ENCODE data around the gene SPCS2. TPM values are rescaled to one million over a fixed set of nuclear protein-coding genes. Genes with fewer than 3 reads are reported as not detected.

SPCS2 gene
- polyA plus RNA-seq, 2 of the 4 experiments (the other 2 are of a cell fraction) = 233 to 391 TPM

DNA sequence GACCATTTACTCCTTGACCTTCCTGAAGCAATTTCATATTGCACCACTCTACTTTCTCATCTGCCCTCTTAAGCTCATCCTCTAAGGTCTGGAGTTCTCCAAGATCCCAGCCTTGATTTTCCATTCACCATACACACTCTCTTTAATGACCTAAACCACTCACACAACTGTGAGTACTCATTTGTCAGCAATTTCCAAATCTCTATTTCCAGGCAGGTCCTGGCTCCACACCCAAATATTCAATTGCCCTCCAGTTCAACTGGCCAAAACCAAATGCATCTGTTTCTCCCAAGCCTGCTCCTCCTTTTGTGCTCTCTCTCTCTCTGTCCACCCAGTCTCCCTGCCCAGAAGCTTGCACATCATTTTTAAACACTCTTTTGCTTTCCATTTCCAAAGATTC lies 79.3 kb downstream of the SPCS2 start:
- FAIRE-seq (no peak), ATAC-seq (no peak), DNase-seq (ENCODE audit: low read depth in 1 of 2, low spot score in 1 of 2) (no peak)
- no peak overlapping the region for H3K4me2 ChIP-seq
- H3K4me3 ChIP-seq = no peak overlapping the region
- H3K27ac ChIP-seq = no peak overlapping the region
- TF ChIP-seq FOSB (CRISPR knock-in tag; IDR thresholded peaks at IDR 0.05) (no peak), EHMT2 (IDR thresholded peaks at IDR 0.05; ENCODE audit: low read depth) (no peak), MAZ (IDR thresholded peaks at IDR 0.05; ENCODE audit: borderline replicate concordance, low read depth, low read length) (no peak), TP53 (CRISPR knock-in tag; IDR thresholded peaks at IDR 0.05) (no peak), EHF (CRISPR knock-in tag; IDR thresholded peaks at IDR 0.05) (no peak), FOXS1 (CRISPR knock-in tag; IDR thresholded peaks at IDR 0.05) (no peak), RCOR1 (IDR thresholded peaks at IDR 0.05; ENCODE audit: low read depth, low read length) (no peak), ZC3H11A (IDR thresholded peaks at IDR 0.05) (no peak), ZNF302 (CRISPR knock-in tag; IDR thresholded peaks at IDR 0.05) (no peak)
- TF ChIP-seq, protein P1, sequence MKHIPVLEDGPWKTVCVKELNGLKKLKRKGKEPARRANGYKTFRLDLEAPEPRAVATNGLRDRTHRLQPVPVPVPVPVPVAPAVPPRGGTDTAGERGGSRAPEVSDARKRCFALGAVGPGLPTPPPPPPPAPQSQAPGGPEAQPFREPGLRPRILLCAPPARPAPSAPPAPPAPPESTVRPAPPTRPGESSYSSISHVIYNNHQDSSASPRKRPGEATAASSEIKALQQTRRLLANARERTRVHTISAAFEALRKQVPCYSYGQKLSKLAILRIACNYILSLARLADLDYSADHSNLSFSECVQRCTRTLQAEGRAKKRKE (CRISPR knock-in tag; IDR thresholded peaks at IDR 0.05; ENCODE audit: low read depth) = no peak
- POLR2A ChIA-PET = no interaction called here
- peaks cover 9% of the 10 kb centered on the region; the same call in 1 of the 3 replicates for H3K4me1 ChIP-seq
- no peaks in the 10 kb centered on the region for H3K9me3 ChIP-seq
- CTCF ChIA-PET = interaction anchor here (0.8 to 10.4 kb wide), 6 partner anchors 10 to 216 kb away, joined by 3 to 355 read pairs (median 6); partner anchors contain the start of gene TPBGL

Small RNA genes within 50 kb of the gene (small RNA-seq; reads per million reads assigned to genes)
- 0 reads per million in 6 experiments for gene RNU6-216P

Other genes with a start within 250 kb of the SPCS2 start
- gene CHRDL2, start 217.8 kb upstream of the SPCS2 start, polyA plus RNA-seq (2011; rRNA removed) = 1.8 and 2.3 TPM in 2 replicates
- 2.6 to 5.8 TPM (median 5.4 TPM) in 3 replicates for gene CHRDL2, start 217.8 kb upstream of the SPCS2 start, polyA plus RNA-seq (2017; fragmentation: RNase III; extraction: RNeasy Plus Mini Kit Qiagen cat#74134 plus additional on column Dnase treatment)
- gene RNF169, start 200.4 kb upstream of the SPCS2 start, polyA plus RNA-seq (2011; rRNA removed) = 10.7 and 11.1 TPM in 2 replicates
- 5.8 to 6.3 TPM (median 6.2 TPM) in 3 replicates for gene RNF169, start 200.4 kb upstream of the SPCS2 start, polyA plus RNA-seq (2017; fragmentation: RNase III; extraction: RNeasy Plus Mini Kit Qiagen cat#74134 plus additional on column Dnase treatment)
- 10.6 and 12.7 TPM in 2 replicates for gene XRRA1, start 175 bp upstream of the SPCS2 start, polyA plus RNA-seq (2011; rRNA removed)
- gene XRRA1, start 175 bp upstream of the SPCS2 start, polyA plus RNA-seq (2017; fragmentation: RNase III; extraction: RNeasy Plus Mini Kit Qiagen cat#74134 plus additional on column Dnase treatment) = 5.1 to 6.6 TPM (median 6.1 TPM) in 3 replicates
- 5.5 and 6.2 TPM in 2 replicates for gene NEU3, start 39.7 kb downstream of the SPCS2 start, polyA plus RNA-seq (2011; rRNA removed)
- 3.5 to 4.4 TPM (median 4.0 TPM) in 3 replicates for gene NEU3, start 39.7 kb downstream of the SPCS2 start, polyA plus RNA-seq (2017; fragmentation: RNase III; extraction: RNeasy Plus Mini Kit Qiagen cat#74134 plus additional on column Dnase treatment)
- gene OR2AT4, start 147.6 kb downstream of the SPCS2 start, polyA plus RNA-seq (2011; rRNA removed) = 0.01 TPM in 1 of 2 replicates, not detected in the other
- not detected in 3 replicates for gene OR2AT4, start 147.6 kb downstream of the SPCS2 start, polyA plus RNA-seq (2017; fragmentation: RNase III; extraction: RNeasy Plus Mini Kit Qiagen cat#74134 plus additional on column Dnase treatment)
- 4.6 and 4.9 TPM in 2 replicates for gene SLCO2B1, start 201.8 kb downstream of the SPCS2 start, polyA plus RNA-seq (2011; rRNA removed)
- gene SLCO2B1, start 201.8 kb downstream of the SPCS2 start, polyA plus RNA-seq (2017; fragmentation: RNase III; extraction: RNeasy Plus Mini Kit Qiagen cat#74134 plus additional on column Dnase treatment) = 4.5 to 6.9 TPM (median 5.2 TPM) in 3 replicates